HepG2 (cell line): Measurements from ENCODE around the gene ZSCAN2. TPM values are rescaled to one million over a fixed set of nuclear protein-coding genes. Genes with fewer than 3 reads are reported as not detected.

Experiments used
- AFF4 ChIP-seq: sonication (generic); formaldehyde crosslinking; IDR thresholded peaks from 2 replicates; pipeline ENCODE4 v1.4.0; 2020; ENCODE audit warnings: missing genetic modification reagents
- DMAP1 ChIP-seq: IDR thresholded peaks from 2 replicates; pipeline ENCODE4 v1.6.1; 2016
- GLMP ChIP-seq: sonication (generic); formaldehyde crosslinking; IDR thresholded peaks from 2 replicates; pipeline ENCODE4 v1.9.0; 2021; ENCODE audit warnings: missing genetic modification reagents, mild to moderate bottlenecking, borderline replicate concordance
- HNRNPK ChIP-seq: fragments of 200-400 bp; formaldehyde crosslinking; IDR thresholded peaks from 2 replicates; pipeline ENCODE4 v1.6.1; 2018; ENCODE audit warnings: low read length, low read depth, moderate library complexity, mild to moderate bottlenecking; ENCODE audit not compliant: poor library complexity, severe bottlenecking
- HOXD1 ChIP-seq: sonication (generic); formaldehyde crosslinking; IDR thresholded peaks from 2 replicates; pipeline ENCODE4 v1.5.0; 2020; ENCODE audit warnings: missing genetic modification reagents
- ISL2 ChIP-seq: sonication (generic); formaldehyde crosslinking; IDR thresholded peaks from 2 replicates; pipeline ENCODE4 v1.5.0; 2020; ENCODE audit warnings: missing genetic modification reagents
- MAFG ChIP-seq: sonication (generic); formaldehyde crosslinking; IDR thresholded peaks from 2 replicates; pipeline ENCODE4 v1.5.1; 2020; ENCODE audit warnings: mild to moderate bottlenecking, missing genetic modification reagents
- MXI1 ChIP-seq: IDR thresholded peaks from 3 replicates; pipeline ENCODE4 v1.6.1; 2012; ENCODE audit warnings: low read depth, low read length, inconsistent platforms, borderline replicate concordance
- SAP130 ChIP-seq: IDR thresholded peaks from 2 replicates; pipeline ENCODE4 v1.6.1; 2016; ENCODE audit warnings: low read depth
- SMAD1 ChIP-seq: sonication (generic); formaldehyde crosslinking; IDR thresholded peaks from 2 replicates; pipeline ENCODE4 v1.4.0; 2020; ENCODE audit warnings: missing genetic modification reagents, low read depth, mild to moderate bottlenecking, borderline replicate concordance
- SP4 ChIP-seq: sonication (generic); formaldehyde crosslinking; IDR thresholded peaks from 2 replicates; pipeline ENCODE4 v1.8.1; 2023; ENCODE audit warnings: mild to moderate bottlenecking, missing genetic modification reagents
- TFDP2 ChIP-seq: sonication (generic); formaldehyde crosslinking; IDR thresholded peaks from 2 replicates; pipeline ENCODE4 v1.4.0; 2020; ENCODE audit warnings: missing genetic modification reagents
- THAP8 ChIP-seq: sonication (generic); formaldehyde crosslinking; IDR thresholded peaks from 2 replicates; pipeline ENCODE4 v1.5.1; 2020; ENCODE audit warnings: missing genetic modification reagents, mild to moderate bottlenecking, borderline replicate concordance
- YY1 ChIP-seq: IDR thresholded peaks from 2 replicates; pipeline ENCODE4 v1.6.1; 2011; ENCODE audit warnings: low read length, low read depth, moderate library complexity, mild to moderate bottlenecking; ENCODE audit not compliant: insufficient read depth, insufficient replicate concordance
- ZFYVE20 ChIP-seq: sonication (generic); formaldehyde crosslinking; IDR thresholded peaks from 2 replicates; pipeline ENCODE4 v1.8.0; 2023; ENCODE audit warnings: low read depth, mild to moderate bottlenecking, moderate library complexity, missing genetic modification reagents, borderline replicate concordance
- ZNF17 ChIP-seq: sonication (generic); formaldehyde crosslinking; IDR thresholded peaks from 2 replicates; pipeline ENCODE4 v1.5.0; 2020; ENCODE audit warnings: mild to moderate bottlenecking, missing genetic modification reagents
- ZNF3 ChIP-seq: IDR thresholded peaks from 2 replicates; pipeline ENCODE4 v1.7.0; 2017; ENCODE audit warnings: inconsistent platforms
- ZNF430 ChIP-seq: sonication (generic); formaldehyde crosslinking; IDR thresholded peaks from 2 replicates; pipeline ENCODE4 v1.9.0; 2021; ENCODE audit warnings: mild to moderate bottlenecking, missing genetic modification reagents
- ZNF567 ChIP-seq: sonication (generic); formaldehyde crosslinking; IDR thresholded peaks from 2 replicates; pipeline ENCODE4 v1.8.1; 2023; ENCODE audit warnings: mild to moderate bottlenecking, missing genetic modification reagents, borderline replicate concordance
- ZNF737 ChIP-seq: sonication (generic); formaldehyde crosslinking; IDR thresholded peaks from 2 replicates; pipeline ENCODE4 v1.5.0; 2020; ENCODE audit warnings: missing genetic modification reagents, mild to moderate bottlenecking, borderline replicate concordance
- ZNF772 ChIP-seq: sonication (generic); formaldehyde crosslinking; IDR thresholded peaks from 2 replicates; pipeline ENCODE4 v1.5.0; 2020; ENCODE audit warnings: mild to moderate bottlenecking, missing genetic modification reagents
- polyA plus RNA-seq, 8 experiments: library from polyadenylated mRNA; depleted of rRNA in 3 of 8; stranded (reverse) in 7 of 8; unstranded in 1 of 8; fragments of >200 nt; fragmentation: Illumina TruSeq in 4 of 8; extraction: Trizol in 4 of 8; gene quantifications; 2 replicates each; pipeline versions ENCODE4 v1.2.1 to v1.2.3, GENCODE V29; 2011 to 2016; ENCODE audit warnings: low read depth in 4 of 8, missing spikeins in 1 of 8, mixed read lengths in 1 of 8; ENCODE audit not compliant: insufficient read depth in 1 of 8
- total RNA-seq, 5 experiments: library from RNA; depleted of rRNA; stranded (reverse); fragments of >200 nt; fragmentation: Illumina TruSeq; extraction: Trizol; gene quantifications; 2 replicates each; pipeline ENCODE4 v1.2.3, GENCODE V29; 2016; ENCODE audit warnings: low read depth in 1 of 5
- TF ChIP-seq, protein P1 (sequence below): sonication (generic); formaldehyde crosslinking; IDR thresholded peaks from 2 replicates; pipeline ENCODE4 v1.4.0; 2020; ENCODE audit warnings: missing genetic modification reagents

ZSCAN2 gene
- total and polyA plus RNA-seq, 2 of the 13 experiments (the other 11 are each of a cell fraction or from before 2014, with no cell fraction given), result 11.4 to 21.5 TPM

GRCh38 chr15:84631706-84632272, 31.0 kb downstream of the ZSCAN2 start (continued):
- TF ChIP-seq GLMP (CRISPR knock-in tag) (no peak), ZNF567 (CRISPR knock-in tag) (0 out of 2 replicates have a peak, but pooled peaks have one; percentile 18), TFDP2 (CRISPR knock-in tag) (no peak), ZNF3 (CRISPR knock-in tag) (no peak), THAP8 (CRISPR knock-in tag) (no peak), ZNF772 (CRISPR knock-in tag) (0 out of 2 replicates have a peak, but pooled peaks have one; percentile 3), MXI1 (0 out of 3 replicates have a peak, but pooled peaks have one; percentile 7), MAFG (CRISPR knock-in tag) (no peak), SMAD1 (0 out of 2 replicates have a peak, but pooled peaks have one; percentile 56), AFF4 (CRISPR knock-in tag) (0 out of 2 replicates have a peak, but pooled peaks have one; percentile 18), DMAP1 (CRISPR knock-in tag) (0 out of 2 replicates have a peak, but pooled peaks have one; percentile 15), HNRNPK (no peak), ZFYVE20 (no peak), ZNF430 (CRISPR knock-in tag) (0 out of 2 replicates have a peak, but pooled peaks have one; percentile 27), SP4 (CRISPR knock-in tag) (0 out of 2 replicates have a peak, but pooled peaks have one; percentile 24), ISL2 (CRISPR knock-in tag) (no peak), SAP130 (CRISPR knock-in tag) (peak; percentile 9), ZNF737 (no peak), HOXD1 (CRISPR knock-in tag) (no peak), ZNF17 (CRISPR knock-in tag) (no peak), YY1 (peak; percentile 55)
- TF ChIP-seq, protein P1, sequence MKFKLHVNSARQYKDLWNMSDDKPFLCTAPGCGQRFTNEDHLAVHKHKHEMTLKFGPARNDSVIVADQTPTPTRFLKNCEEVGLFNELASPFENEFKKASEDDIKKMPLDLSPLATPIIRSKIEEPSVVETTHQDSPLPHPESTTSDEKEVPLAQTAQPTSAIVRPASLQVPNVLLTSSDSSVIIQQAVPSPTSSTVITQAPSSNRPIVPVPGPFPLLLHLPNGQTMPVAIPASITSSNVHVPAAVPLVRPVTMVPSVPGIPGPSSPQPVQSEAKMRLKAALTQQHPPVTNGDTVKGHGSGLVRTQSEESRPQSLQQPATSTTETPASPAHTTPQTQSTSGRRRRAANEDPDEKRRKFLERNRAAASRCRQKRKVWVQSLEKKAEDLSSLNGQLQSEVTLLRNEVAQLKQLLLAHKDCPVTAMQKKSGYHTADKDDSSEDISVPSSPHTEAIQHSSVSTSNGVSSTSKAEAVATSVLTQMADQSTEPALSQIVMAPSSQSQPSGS (CRISPR knock-in tag), result peak; percentile 8; the same call in 1 of the 2 replicates
